ENCODE measurements around the gene TTC34. TPM values are rescaled to one million over a fixed set of nuclear protein-coding genes. Genes with fewer than 3 reads are reported as not detected.

Gene TTC34
- total RNA-seq, 4 donors from 2014 or later = 0.17 to 0.56 TPM; not detected in 2

GRCh38 chr1:2638466-2639115 is 162.9 kb downstream of the TTC34 start:
- no peak overlapping the region for H3K27ac ChIP-seq
- 69% methylated on average over 13 of the region's 16 CpGs for WGBS
- TF ChIP-seq POLR2A (IDR thresholded peaks at IDR 0.05) (no peak), CTCF (IDR thresholded peaks at IDR 0.05) (no peak), EP300 (IDR thresholded peaks at IDR 0.05) (no peak)
- H3K4me1 ChIP-seq = peaks cover 28% of the 10 kb centered on the region
- peaks cover 27% of the 10 kb centered on the region for H3K27me3 ChIP-seq
- H3K36me3 ChIP-seq = no peaks in the 10 kb centered on the region
- H3K9me3 ChIP-seq = no peaks in the 10 kb centered on the region
- H3K4me3 ChIP-seq = no peak overlapping the region
- peak in 1 of 2 donors; percentile 68 for DNase-seq (ENCODE audit: low spot score in 2 of 2)

- WGBS = 50% methylated on average over 3 of the region's 10 CpGs
- peaks cover 34% of the 10 kb centered on the region for H3K27me3 ChIP-seq
Observed at GRCh38 chr1:2637442-2638145, 163.9 kb downstream of the TTC34 start.

GRCh38 chr1:2636733-2637132 is 164.8 kb downstream of the TTC34 start:
- H3K27me3 ChIP-seq = peaks cover 42% of the 10 kb centered on the region
- 42% methylated on average over 7 of the region's 7 CpGs for WGBS
- DNase-seq (ENCODE audit: low spot score in 2 of 2) = peak in 1 of 2 donors; percentile 61

More at GRCh38 chr1:2637442-2638145, 163.9 kb downstream of the TTC34 start:
- no peaks in the 10 kb centered on the region for H3K36me3 ChIP-seq
- TF ChIP-seq POLR2AphosphoS5 (IDR thresholded peaks at IDR 0.05) (no peak), POLR2A (IDR thresholded peaks at IDR 0.05) (no peak), EP300 (IDR thresholded peaks at IDR 0.05) (no peak), CTCF (IDR thresholded peaks at IDR 0.05) (no peak)
- no peaks in the 10 kb centered on the region for H3K9me3 ChIP-seq
- DNase-seq (ENCODE audit: low spot score in 2 of 2) = peak in 1 of 2 donors; percentile 60
- H3K27ac ChIP-seq = no peak overlapping the region
- H3K4me3 ChIP-seq = no peak overlapping the region
- peaks cover 18% of the 10 kb centered on the region for H3K4me1 ChIP-seq

GRCh38 chr1:2635361-2636010 is 166.0 kb downstream of the TTC34 start:
- Histone ChIP-seq H3K27me3 (peaks cover 50% of the 10 kb centered on the region), H3K9me3 (no peaks in the 10 kb centered on the region), H3K4me1 (peaks cover 3% of the 10 kb centered on the region), H3K4me3 (no peak overlapping the region), H3K27ac (no peak overlapping the region), H3K36me3 (no peaks in the 10 kb centered on the region)
- DNase-seq (ENCODE audit: low spot score in 2 of 2) = no peak
- WGBS = no CpG with 5 or more reads among the region's 10 CpGs
- no peak for TF ChIP-seq POLR2A (IDR thresholded peaks at IDR 0.05)
- no peak for TF ChIP-seq POLR2AphosphoS5 (IDR thresholded peaks at IDR 0.05)
- TF ChIP-seq EP300 (IDR thresholded peaks at IDR 0.05) = no peak
- no peak for TF ChIP-seq CTCF (IDR thresholded peaks at IDR 0.05)

More at GRCh38 chr1:2636733-2637132, 164.8 kb downstream of the TTC34 start:
- TF ChIP-seq CTCF (IDR thresholded peaks at IDR 0.05) (no peak), POLR2AphosphoS5 (IDR thresholded peaks at IDR 0.05) (no peak), EP300 (IDR thresholded peaks at IDR 0.05) (no peak), POLR2A (IDR thresholded peaks at IDR 0.05) (no peak)
- Histone ChIP-seq H3K4me1 (peaks cover 10% of the 10 kb centered on the region), H3K27ac (no peak overlapping the region), H3K9me3 (no peaks in the 10 kb centered on the region), H3K36me3 (no peaks in the 10 kb centered on the region), H3K4me3 (no peak overlapping the region)
